BJ (cell line): ENCODE measurements around the gene F2RL2. TPM values are rescaled to one million over a fixed set of nuclear protein-coding genes. Genes with fewer than 3 reads are reported as not detected.

Experiments
- CTCF ChIA-PET: fragments of 350-600 bp; formaldehyde crosslinking; extraction: SDS; loops from one replicate; lab custom pipeline; 2021; ENCODE audit warnings: antibody characterized with exemption, inconsistent platforms; lab: Yijun Ruan, JAX
- POLR2A ChIA-PET: fragments of 300-600 bp; sonication (Branson Sonifier 250); formaldehyde crosslinking; extraction: SDS; loops from one replicate; lab custom pipeline; 2021; ENCODE audit warnings: antibody characterized with exemption; lab: Charles Lee
- DNase-seq: peaks from one replicate; pipeline ENCODE4 v3.0.0-alpha.2; 2011; ENCODE audit warnings: low read depth
- H3K27me3 ChIP-seq: 2 replicates; pipeline ENCODE4 v1.6.0; 2011; ENCODE audit warnings: low read length; ENCODE audit not compliant: control insufficient read depth, insufficient read depth
- H3K36me3 ChIP-seq: 2 replicates; pipeline ENCODE4 v1.5.1; 2011; ENCODE audit warnings: low read length; ENCODE audit not compliant: control insufficient read depth, insufficient read depth
- H3K4me3 ChIP-seq: 2 replicates; pipeline ENCODE4 v1.5.1; 2011; ENCODE audit warnings: low read depth, mild to moderate bottlenecking, control low read depth, low read length
- polyA plus RNA-seq: library from polyadenylated mRNA; depleted of rRNA; stranded (reverse); fragments of >200 nt; gene quantifications from 2 replicates; pipeline ENCODE4 v1.2.3, GENCODE V29; 2011
- TF ChIP-seq, protein P1 (sequence below): IDR thresholded peaks from 2 replicates; pipeline ENCODE4 v1.5.1; 2011; ENCODE audit warnings: low read depth, mild to moderate bottlenecking, control low read depth, inconsistent platforms, low read length, moderate library complexity; ENCODE audit not compliant: insufficient read depth

Gene F2RL2
- polyA plus RNA-seq, 1 experiment = 48.8 TPM

DNA sequence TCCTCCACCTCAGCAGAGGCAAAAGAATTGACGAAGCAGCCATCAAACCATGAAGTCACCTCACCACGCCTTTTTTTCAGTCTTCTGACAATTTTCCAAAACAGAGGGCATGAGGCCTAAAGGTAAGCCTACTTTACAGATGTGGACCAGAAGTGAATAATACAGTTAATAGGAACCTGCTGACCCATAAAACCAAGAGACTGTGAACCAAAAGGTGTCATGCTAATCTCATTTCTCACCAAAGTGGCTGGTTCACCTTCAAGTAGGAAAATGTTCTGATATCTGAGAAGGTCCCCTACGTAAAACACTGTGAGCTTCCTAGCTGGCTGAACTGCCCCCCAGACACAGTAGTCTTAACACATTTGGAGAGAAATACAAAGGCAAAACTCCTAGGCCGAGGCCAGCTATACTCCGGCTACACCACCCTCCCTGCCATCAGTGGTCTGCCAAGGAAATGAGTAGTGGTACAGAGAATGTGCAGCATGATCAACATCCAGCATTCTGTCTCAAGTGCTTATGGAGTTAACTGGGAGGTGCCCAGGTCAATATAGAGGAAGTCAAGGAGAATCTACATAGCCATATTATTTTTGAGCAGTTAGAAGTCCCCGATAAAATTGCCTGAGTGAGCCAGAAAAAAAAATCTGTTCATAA is 19.3 kb upstream of the F2RL2 start:
- DNase-seq = no peak
- Histone ChIP-seq H3K27me3 (no peaks in the 10 kb centered on the region), H3K36me3 (no peaks in the 10 kb centered on the region), H3K4me3 (no peak overlapping the region)
- TF ChIP-seq, protein P1, sequence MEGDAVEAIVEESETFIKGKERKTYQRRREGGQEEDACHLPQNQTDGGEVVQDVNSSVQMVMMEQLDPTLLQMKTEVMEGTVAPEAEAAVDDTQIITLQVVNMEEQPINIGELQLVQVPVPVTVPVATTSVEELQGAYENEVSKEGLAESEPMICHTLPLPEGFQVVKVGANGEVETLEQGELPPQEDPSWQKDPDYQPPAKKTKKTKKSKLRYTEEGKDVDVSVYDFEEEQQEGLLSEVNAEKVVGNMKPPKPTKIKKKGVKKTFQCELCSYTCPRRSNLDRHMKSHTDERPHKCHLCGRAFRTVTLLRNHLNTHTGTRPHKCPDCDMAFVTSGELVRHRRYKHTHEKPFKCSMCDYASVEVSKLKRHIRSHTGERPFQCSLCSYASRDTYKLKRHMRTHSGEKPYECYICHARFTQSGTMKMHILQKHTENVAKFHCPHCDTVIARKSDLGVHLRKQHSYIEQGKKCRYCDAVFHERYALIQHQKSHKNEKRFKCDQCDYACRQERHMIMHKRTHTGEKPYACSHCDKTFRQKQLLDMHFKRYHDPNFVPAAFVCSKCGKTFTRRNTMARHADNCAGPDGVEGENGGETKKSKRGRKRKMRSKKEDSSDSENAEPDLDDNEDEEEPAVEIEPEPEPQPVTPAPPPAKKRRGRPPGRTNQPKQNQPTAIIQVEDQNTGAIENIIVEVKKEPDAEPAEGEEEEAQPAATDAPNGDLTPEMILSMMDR = no peak
- ChIA-PET CTCF (interaction anchor here (0.7 to 4.8 kb wide), 14 partner anchors 9 to 132 kb away, joined by 3 to 93 read pairs (median 4); no protein-coding TSS in a partner anchor), POLR2A (no interaction called here)

DNA sequence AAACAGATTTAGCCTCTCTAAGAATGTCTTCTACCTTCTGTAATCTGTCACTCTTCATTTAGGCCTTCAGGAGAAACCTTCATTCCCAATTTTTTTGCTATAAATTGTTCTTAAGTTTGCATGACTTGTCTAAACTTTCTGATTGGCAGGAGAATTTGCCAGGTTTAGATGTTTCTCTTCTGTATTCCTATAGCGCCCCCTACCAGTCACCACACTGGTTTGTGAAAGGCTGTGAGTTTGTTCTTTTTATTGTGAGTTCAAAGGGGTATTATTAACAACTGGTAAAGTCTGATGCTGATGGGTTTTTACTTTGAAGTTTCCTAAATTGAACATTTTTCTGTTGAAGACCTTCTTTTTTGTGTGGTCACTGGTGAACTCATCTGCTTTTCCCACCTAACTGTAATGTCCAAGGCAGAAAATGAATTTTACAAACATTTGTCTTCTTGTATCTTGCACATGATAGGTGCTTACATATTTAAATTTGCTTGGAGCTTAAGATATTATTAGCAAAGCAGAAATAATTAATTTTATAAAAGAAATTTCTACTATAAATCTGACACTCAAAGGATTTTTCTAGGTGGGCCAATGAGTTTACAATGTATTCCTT is 18.4 kb upstream of the F2RL2 start:
- no peak for DNase-seq
- Histone ChIP-seq H3K36me3 (no peaks in the 10 kb centered on the region), H3K4me3 (no peak overlapping the region), H3K27me3 (no peaks in the 10 kb centered on the region)
- POLR2A ChIA-PET = no interaction called here
- TF ChIP-seq, protein P1 = peak; percentile 84
- CTCF ChIA-PET = interaction anchor here (0.7 to 4.8 kb wide), 14 partner anchors 10 to 133 kb away, joined by 3 to 93 read pairs (median 4); no protein-coding TSS in a partner anchor

DNA sequence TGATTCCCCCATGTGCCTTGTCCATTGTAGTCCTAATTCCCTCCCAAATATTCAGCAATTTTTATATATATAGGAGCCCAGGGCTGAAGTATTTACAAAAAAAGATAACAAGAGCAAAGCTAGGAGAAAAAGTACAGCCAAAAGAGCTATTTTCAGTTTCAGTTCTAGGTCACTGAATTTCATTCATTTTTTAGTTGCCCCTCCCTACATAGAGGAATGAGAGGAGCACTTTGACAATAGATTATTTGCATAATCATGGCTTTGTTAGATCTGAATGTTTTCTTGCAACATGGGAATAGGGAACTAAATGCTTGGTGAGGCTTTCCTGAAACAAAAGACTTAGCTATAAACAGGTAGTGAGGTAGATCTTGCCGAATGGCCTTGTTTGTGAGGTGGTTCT is 15.3 kb upstream of the F2RL2 start:
- Histone ChIP-seq H3K4me3 (no peak overlapping the region), H3K36me3 (no peaks in the 10 kb centered on the region), H3K27me3 (no peaks in the 10 kb centered on the region)
- DNase-seq = no peak
- ChIA-PET POLR2A (no interaction called here), CTCF (interaction anchor here (0.7 to 3.0 kb wide), 4 partner anchors 12 to 136 kb away, joined by 3 to 22 read pairs (median 8); no protein-coding TSS in a partner anchor)
- TF ChIP-seq, protein P1 = no peak

DNA sequence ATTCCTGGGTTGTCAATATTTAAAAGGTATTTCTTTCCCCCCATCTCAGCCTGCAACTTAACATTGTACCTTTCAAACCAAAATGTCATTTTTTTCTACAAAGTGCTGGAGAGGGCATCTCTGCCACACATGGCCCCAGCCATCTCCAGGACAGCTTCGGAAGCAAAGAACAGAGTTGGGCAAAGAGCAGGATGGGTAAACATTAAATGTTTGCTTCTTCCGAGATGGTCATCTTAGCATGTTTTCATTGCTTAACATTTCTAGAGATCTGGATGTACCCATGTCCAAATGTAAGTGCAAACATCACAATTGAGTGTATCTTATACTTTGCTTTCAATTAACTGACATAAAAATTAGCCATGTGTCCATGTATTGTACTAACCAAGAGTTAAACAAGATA is 14.3 kb upstream of the F2RL2 start:
- POLR2A ChIA-PET = no interaction called here
- TF ChIP-seq, protein P1 = no peak

DNA sequence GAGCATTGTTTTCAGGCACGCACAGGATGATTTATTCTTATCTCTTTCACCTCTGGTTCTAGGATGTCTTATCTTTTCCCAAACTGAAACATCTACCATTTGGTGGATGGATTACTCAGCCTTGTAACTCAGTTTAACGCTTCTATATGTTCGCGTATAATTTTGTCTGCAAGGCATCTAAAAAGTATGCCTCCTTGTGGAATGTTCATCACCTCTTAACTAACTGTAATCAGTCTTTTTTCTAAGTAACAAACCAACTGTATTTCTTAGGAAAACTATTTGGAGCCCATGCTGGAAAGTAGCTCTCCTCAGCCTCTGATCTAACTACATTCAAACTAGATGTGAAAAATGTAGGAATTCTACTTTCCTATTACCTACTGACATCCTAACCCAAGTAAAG is 11.5 kb upstream of the F2RL2 start:
- Histone ChIP-seq H3K27me3 (no peaks in the 10 kb centered on the region), H3K4me3 (no peak overlapping the region), H3K36me3 (no peaks in the 10 kb centered on the region)
- POLR2A ChIA-PET = no interaction called here
- TF ChIP-seq, protein P1 = no peak
- CTCF ChIA-PET = interaction anchor here (0.7 to 2.5 kb wide), 3 partner anchors 25 to 140 kb away, joined by 3 to 12 read pairs (median 4); no protein-coding TSS in a partner anchor
- DNase-seq = no peak

More for the DNA sequence above, 14.3 kb upstream of the F2RL2 start:
- Histone ChIP-seq H3K4me3 (no peak overlapping the region), H3K27me3 (no peaks in the 10 kb centered on the region), H3K36me3 (no peaks in the 10 kb centered on the region)
- CTCF ChIA-PET = interaction anchor here (0.7 to 3.0 kb wide), 4 partner anchors 11 to 137 kb away, joined by 3 to 22 read pairs (median 8); no protein-coding TSS in a partner anchor
- no peak for DNase-seq
